SW480 (cell line): ENCODE data around the gene SRGAP2.
"Not testable (repeated sequence)": the region's sequence is repeated elsewhere in the genome, so short reads cannot be mapped to it uniquely, and the experiment has no call there.

Experiments used
- DNase-seq: peaks from one replicate; pipeline ENCODE4 v3.0.0-alpha.2; 2016; ENCODE audit warnings: low spot score

The SRGAP2 gene

GRCh38 chr1:206250953-206251681 lies 47.8 kb downstream of the SRGAP2 start:
- not testable (repeated sequence) for DNase-seq

- DNase-seq: not testable (repeated sequence)
Observed at GRCh38 chr1:206252680-206253335, 49.5 kb downstream of the SRGAP2 start.
